ACC112 (cell line): ENCODE data around the gene OSBPL10.

Source experiments
- H2AFZ ChIP-seq: fragments of 200-600 bp; sonication (generic); one replicate; pipeline ENCODE4 v1.6.0; 2017; ENCODE audit warnings: antibody characterized with exemption, low read length; ENCODE audit not compliant: unreplicated experiment
- H3K27ac ChIP-seq: fragments of 200-600 bp; sonication (generic); 2 replicates; pipeline ENCODE4 v1.5.1; 2014; ENCODE audit warnings: low read depth, mild to moderate bottlenecking, antibody characterized with exemption, low read length, moderate library complexity
- H3K27me3 ChIP-seq: fragments of 200-600 bp; sonication (generic); 2 replicates; pipeline ENCODE4 v1.6.1; 2014; ENCODE audit warnings: mild to moderate bottlenecking, antibody characterized with exemption, low read length, moderate library complexity, mixed read lengths; ENCODE audit not compliant: insufficient read depth
- H3K36me3 ChIP-seq: fragments of 200-600 bp; sonication (generic); 2 replicates; pipeline ENCODE4 v1.6.1; 2016; ENCODE audit warnings: mild to moderate bottlenecking, antibody characterized with exemption, low read length, moderate library complexity, mixed read lengths; ENCODE audit not compliant: insufficient read depth
- H3K4me1 ChIP-seq: fragments of 200-600 bp; sonication (generic); one replicate; pipeline ENCODE4 v1.6.1; 2016; ENCODE audit warnings: low read length, mixed read lengths; ENCODE audit not compliant: insufficient read depth, unreplicated experiment, control insufficient read depth
- H3K4me3 ChIP-seq: fragments of 200-600 bp; sonication (generic); 2 replicates; pipeline ENCODE4 v1.5.1; 2014; ENCODE audit warnings: mild to moderate bottlenecking, low read depth, low read length
- H3K79me2 ChIP-seq: fragments of 200-600 bp; sonication (generic); one replicate; pipeline ENCODE4 v1.6.0; 2016; ENCODE audit warnings: low read length; ENCODE audit not compliant: control insufficient read depth, unreplicated experiment, insufficient read depth

OSBPL10 gene

GRCh38 chr3:31836131-31837075, 144.7 kb downstream of the OSBPL10 start:
- no peaks in the 10 kb centered on the region for H3K27me3 ChIP-seq
- H2AFZ ChIP-seq, result no peak overlapping the region
- no peaks in the 10 kb centered on the region for H3K79me2 ChIP-seq
- H3K4me1 ChIP-seq, result no peaks in the 10 kb centered on the region
- no peaks in the 10 kb centered on the region for H3K36me3 ChIP-seq
- H3K27ac ChIP-seq, result no peak overlapping the region
- no peak overlapping the region for H3K4me3 ChIP-seq

GRCh38 chr3:31833391-31834190, 147.5 kb downstream of the OSBPL10 start:
- Histone ChIP-seq H3K27ac (no peak overlapping the region), H3K4me1 (no peaks in the 10 kb centered on the region), H3K4me3 (no peak overlapping the region), H3K36me3 (no peaks in the 10 kb centered on the region), H3K79me2 (no peaks in the 10 kb centered on the region), H3K27me3 (no peaks in the 10 kb centered on the region), H2AFZ (no peak overlapping the region)

- no peaks in the 10 kb centered on the region for H3K79me2 ChIP-seq
- no peak overlapping the region for H2AFZ ChIP-seq
- no peak overlapping the region for H3K4me3 ChIP-seq
- H3K27ac ChIP-seq, result no peak overlapping the region
- no peaks in the 10 kb centered on the region for H3K36me3 ChIP-seq
- H3K4me1 ChIP-seq, result no peaks in the 10 kb centered on the region
- no peaks in the 10 kb centered on the region for H3K27me3 ChIP-seq
Observed at GRCh38 chr3:31832551-31832950, 148.5 kb downstream of the OSBPL10 start.

- no peak overlapping the region for H2AFZ ChIP-seq
- no peaks in the 10 kb centered on the region for H3K36me3 ChIP-seq
Observed at GRCh38 chr3:31831591-31831990, 149.5 kb downstream of the OSBPL10 start.

GRCh38 chr3:31829826-31830426, 151.1 kb downstream of the OSBPL10 start:
- no peaks in the 10 kb centered on the region for H3K79me2 ChIP-seq
- H3K27ac ChIP-seq, result no peak overlapping the region
- no peaks in the 10 kb centered on the region for H3K27me3 ChIP-seq
- H3K4me3 ChIP-seq, result no peak overlapping the region
- H3K4me1 ChIP-seq, result no peaks in the 10 kb centered on the region
- no peaks in the 10 kb centered on the region for H3K36me3 ChIP-seq
- H2AFZ ChIP-seq, result no peak overlapping the region

More at GRCh38 chr3:31831591-31831990, 149.5 kb downstream of the OSBPL10 start:
- Histone ChIP-seq H3K27me3 (no peaks in the 10 kb centered on the region), H3K79me2 (no peaks in the 10 kb centered on the region), H3K27ac (no peak overlapping the region), H3K4me1 (no peaks in the 10 kb centered on the region), H3K4me3 (no peak overlapping the region)

GRCh38 chr3:31829010-31829409, 152.1 kb downstream of the OSBPL10 start:
- no peak overlapping the region for H3K4me3 ChIP-seq
- H3K4me1 ChIP-seq, result no peaks in the 10 kb centered on the region
- no peaks in the 10 kb centered on the region for H3K27me3 ChIP-seq
- H3K36me3 ChIP-seq, result no peaks in the 10 kb centered on the region
- no peak overlapping the region for H2AFZ ChIP-seq
- no peaks in the 10 kb centered on the region for H3K79me2 ChIP-seq
- H3K27ac ChIP-seq, result no peak overlapping the region

- H3K4me1 ChIP-seq, result no peaks in the 10 kb centered on the region
- H3K4me3 ChIP-seq, result no peak overlapping the region
- no peak overlapping the region for H2AFZ ChIP-seq
- H3K36me3 ChIP-seq, result no peaks in the 10 kb centered on the region
- H3K27ac ChIP-seq, result no peak overlapping the region
- no peaks in the 10 kb centered on the region for H3K79me2 ChIP-seq
- H3K27me3 ChIP-seq, result no peaks in the 10 kb centered on the region
Observed at GRCh38 chr3:31828007-31828406, 153.1 kb downstream of the OSBPL10 start.

GRCh38 chr3:31823184-31823583, 157.9 kb downstream of the OSBPL10 start:
- Histone ChIP-seq H3K79me2 (no peaks in the 10 kb centered on the region), H3K4me1 (no peaks in the 10 kb centered on the region), H3K4me3 (no peak overlapping the region), H3K36me3 (no peaks in the 10 kb centered on the region), H3K27ac (no peak overlapping the region), H2AFZ (no peak overlapping the region), H3K27me3 (no peaks in the 10 kb centered on the region)

- no peak overlapping the region for H2AFZ ChIP-seq
- H3K4me3 ChIP-seq, result no peak overlapping the region
- H3K4me1 ChIP-seq, result no peaks in the 10 kb centered on the region
- no peaks in the 10 kb centered on the region for H3K79me2 ChIP-seq
- H3K36me3 ChIP-seq, result no peaks in the 10 kb centered on the region
- H3K27ac ChIP-seq, result no peak overlapping the region
- no peaks in the 10 kb centered on the region for H3K27me3 ChIP-seq
Observed at GRCh38 chr3:31821118-31821517, 159.9 kb downstream of the OSBPL10 start.

- peaks cover 4% of the 10 kb centered on the region for H3K4me1 ChIP-seq
- H3K36me3 ChIP-seq, result no peaks in the 10 kb centered on the region
- no peaks in the 10 kb centered on the region for H3K79me2 ChIP-seq
- no peak overlapping the region for H2AFZ ChIP-seq
- no peak overlapping the region for H3K27ac ChIP-seq
- no peak overlapping the region for H3K4me3 ChIP-seq
- no peaks in the 10 kb centered on the region for H3K27me3 ChIP-seq
Observed at GRCh38 chr3:31819441-31819840, 161.6 kb downstream of the OSBPL10 start.
